ENCODE results near the gene MYRF.
A peak's percentile ranks its signal among the peaks of the same experiment; 100 is the strongest.

Gene MYRF

GRCh38 chr11:61719978-61720377 lies 32.5 kb upstream of the MYRF start:
- DNase-seq: no peak

GRCh38 chr11:61720597-61720996 lies 31.8 kb upstream of the MYRF start:
- no peak for DNase-seq

GRCh38 chr11:61724437-61724836 lies 28.0 kb upstream of the MYRF start:
- no peak for DNase-seq

- no peak for DNase-seq
Observed at GRCh38 chr11:61725781-61726231, 26.6 kb upstream of the MYRF start.

GRCh38 chr11:61726775-61727174 lies 25.7 kb upstream of the MYRF start:
- DNase-seq: no peak

- DNase-seq: no peak
Observed at GRCh38 chr11:61727401-61727811, 25.0 kb upstream of the MYRF start.

GRCh38 chr11:61728066-61728939 lies 24.1 kb upstream of the MYRF start:
- no peak for DNase-seq

- no peak for DNase-seq
Observed at GRCh38 chr11:61728940-61729219, 23.6 kb upstream of the MYRF start.

- DNase-seq: no peak
Observed at GRCh38 chr11:61730240-61730994, 22.0 kb upstream of the MYRF start.

- no peak for DNase-seq
Observed at GRCh38 chr11:61731211-61731951, 21.1 kb upstream of the MYRF start.

GRCh38 chr11:61731952-61732675 lies 20.3 kb upstream of the MYRF start:
- DNase-seq: no peak

- DNase-seq: no peak
Observed at GRCh38 chr11:61732705-61733104, 19.7 kb upstream of the MYRF start.

- DNase-seq: peak; percentile 56
Observed at GRCh38 chr11:61733120-61733978, 19.1 kb upstream of the MYRF start.

- DNase-seq: no peak
Observed at GRCh38 chr11:61734767-61735166, 17.7 kb upstream of the MYRF start.

- DNase-seq: no peak
Observed at GRCh38 chr11:61735391-61735790, 17.0 kb upstream of the MYRF start.

- DNase-seq: no peak
Observed at GRCh38 chr11:61736310-61736709, 16.1 kb upstream of the MYRF start.

- no peak for DNase-seq
Observed at GRCh38 chr11:61737131-61737530, 15.3 kb upstream of the MYRF start.

GRCh38 chr11:61737636-61738386 lies 14.6 kb upstream of the MYRF start:
- DNase-seq: no peak

- no peak for DNase-seq
Observed at GRCh38 chr11:61738776-61739175, 13.7 kb upstream of the MYRF start.

GRCh38 chr11:61739413-61739812 lies 13.0 kb upstream of the MYRF start:
- DNase-seq: no peak

- DNase-seq: no peak
Observed at GRCh38 chr11:61739966-61740365, 12.5 kb upstream of the MYRF start.

Measured in NCI-H1048 (cell line).